GM23338 (cell line): ENCODE measurements around the gene GPR18. TPM values are rescaled to one million over a fixed set of nuclear protein-coding genes. Genes with fewer than 3 reads are reported as not detected.

Experiments
- ATAC-seq: fragments of 200-7000 bp; cut with Tn5 transposase; 3 replicates; pipeline ENCODE4 v1.9.1; 2020
- DNase-seq: peaks from one replicate; pipeline ENCODE4 v3.0.0-alpha.2; 2015; ENCODE audit warnings: low spot score
- H2AFZ ChIP-seq: fragments of 200-600 bp; sonication (generic); 2 replicates; pipeline ENCODE4 v1.8.0; 2016; ENCODE audit warnings: antibody characterized with exemption, mild to moderate bottlenecking, moderate library complexity
- H3F3A ChIP-seq: fragments of 200-600 bp; sonication (generic); replicated peaks from 2 replicates; pipeline ENCODE4 v1.8.0; 2017; ENCODE audit warnings: antibody characterized with exemption, mixed run types, low read depth
- H3K27ac ChIP-seq: fragments of 200-600 bp; sonication (generic); 2 replicates; pipeline ENCODE4 v1.6.1; 2016; ENCODE audit warnings: low read depth
- H3K27me3 ChIP-seq: fragments of 200-600 bp; sonication (generic); 2 replicates; pipeline ENCODE4 v1.8.0; 2016; ENCODE audit warnings: mild to moderate bottlenecking, mixed run types, moderate library complexity; ENCODE audit not compliant: insufficient read depth
- H3K36me3 ChIP-seq: fragments of 200-600 bp; sonication (generic); 2 replicates; pipeline ENCODE4 v1.8.0; 2016; ENCODE audit warnings: mild to moderate bottlenecking; ENCODE audit not compliant: insufficient read depth
- H3K4me1 ChIP-seq: fragments of 200-600 bp; sonication (generic); 2 replicates; pipeline ENCODE4 v1.8.0; 2016; ENCODE audit warnings: mild to moderate bottlenecking, moderate library complexity; ENCODE audit not compliant: insufficient read depth
- H3K4me2 ChIP-seq: fragments of 200-600 bp; sonication (generic); 2 replicates; pipeline ENCODE4 v1.7.1; 2017; ENCODE audit warnings: mixed run types
- H3K4me3 ChIP-seq: fragments of 200-600 bp; sonication (generic); 2 replicates; pipeline ENCODE4 v1.6.1; 2016; ENCODE audit warnings: mixed run types
- H3K79me2 ChIP-seq: fragments of 200-600 bp; sonication (generic); replicated peaks from 2 replicates; pipeline ENCODE4 v1.8.0; 2017; ENCODE audit warnings: mild to moderate bottlenecking; ENCODE audit not compliant: insufficient read depth
- H3K9me2 ChIP-seq: fragments of 200-600 bp; sonication (generic); 2 replicates; pipeline ENCODE4 v1.8.0; 2017; ENCODE audit not compliant: insufficient read depth
- H4K20me1 ChIP-seq: fragments of 200-600 bp; sonication (generic); replicated peaks from 2 replicates; pipeline ENCODE4 v1.8.0; 2017; ENCODE audit warnings: mild to moderate bottlenecking; ENCODE audit not compliant: insufficient read depth
- H3K27ac Mint-ChIP-seq: 2 replicates; pipeline ENCODE4 v1.8.0; 2020; ENCODE audit warnings: inconsistent platforms, mild to moderate bottlenecking, moderate library complexity, mixed read lengths
- H3K27me3 Mint-ChIP-seq: 3 replicates; pipeline ENCODE4 v1.8.0; 2022; ENCODE audit warnings: low read depth, mild to moderate bottlenecking, moderate library complexity, mixed read lengths, inconsistent platforms; ENCODE audit not compliant: insufficient read depth, poor library complexity
- H3K36me3 Mint-ChIP-seq: 3 replicates; pipeline ENCODE4 v1.8.0; 2021; ENCODE audit warnings: low read depth, mild to moderate bottlenecking, inconsistent platforms, moderate library complexity, mixed read lengths
- H3K4me1 Mint-ChIP-seq: 3 replicates; pipeline ENCODE4 v1.8.0; 2020; ENCODE audit warnings: mild to moderate bottlenecking, inconsistent platforms, mixed read lengths
- H3K4me3 Mint-ChIP-seq: 3 replicates; pipeline ENCODE4 v1.8.0; 2021; ENCODE audit warnings: moderate library complexity, mild to moderate bottlenecking, inconsistent platforms, mixed read lengths
- H3K9me3 Mint-ChIP-seq: 3 replicates; pipeline ENCODE4 v1.8.0; 2020; ENCODE audit warnings: moderate library complexity, mild to moderate bottlenecking, inconsistent platforms, mixed read lengths
- CREB1 ChIP-seq: fragments of 250-450 bp; sonication (Bioruptor Pico); IDR thresholded peaks from 2 replicates; pipeline ENCODE4 v1.5.0; 2020; ENCODE audit warnings: low read depth, mild to moderate bottlenecking, moderate library complexity
- CTCF ChIP-seq, 2 experiments: fragments of 200-600 bp in 1 of 2; sonication (generic) in 1 of 2; conservative IDR thresholded peaks; 2 replicates each; pipeline versions ENCODE4 v1.5.1 to v1.6.1; 2016 to 2017; ENCODE audit warnings: antibody characterized with exemption in 2 of 2, low read depth in 2 of 2, mild to moderate bottlenecking in 2 of 2, moderate library complexity in 1 of 2
- EZH2 ChIP-seq: fragments of 200-600 bp; sonication (generic); IDR thresholded peaks from one replicate; pipeline ENCODE4 v1.8.0; 2017; ENCODE audit warnings: antibody characterized with exemption, mild to moderate bottlenecking, low read depth; ENCODE audit not compliant: unreplicated experiment
- EZH2phosphoT487 ChIP-seq: fragments of 200-600 bp; sonication (generic); IDR thresholded peaks from one replicate; pipeline ENCODE4 v1.8.1; 2018; ENCODE audit warnings: antibody characterized with exemption; ENCODE audit not compliant: unreplicated experiment
- NANOG ChIP-seq: IDR thresholded peaks from 2 replicates; pipeline ENCODE4 v1.6.1; 2016; ENCODE audit warnings: antibody characterized with exemption, borderline replicate concordance
- POLR2AphosphoS5 ChIP-seq: IDR thresholded peaks from 2 replicates; pipeline ENCODE4 v1.6.1; 2016; ENCODE audit warnings: antibody characterized with exemption, low read depth
- STAT1 ChIP-seq: IDR thresholded peaks from one replicate; pipeline ENCODE4 v1.6.1; 2016; ENCODE audit warnings: antibody characterized with exemption; ENCODE audit not compliant: unreplicated experiment
- ZNF114 ChIP-seq: fragments of 250-450 bp; sonication (Bioruptor Pico); IDR thresholded peaks from 2 replicates; pipeline ENCODE4 v1.5.0; 2020; ENCODE audit warnings: mild to moderate bottlenecking, moderate library complexity
- ZNF331 ChIP-seq: fragments of 250-450 bp; sonication (Bioruptor Pico); IDR thresholded peaks from 2 replicates; pipeline ENCODE4 v1.5.0; 2020; ENCODE audit warnings: low read depth, mild to moderate bottlenecking, moderate library complexity
- ZNF462 ChIP-seq: fragments of 250-450 bp; sonication (Bioruptor Pico); IDR thresholded peaks from 2 replicates; pipeline ENCODE4 v1.5.0; 2020; ENCODE audit warnings: mild to moderate bottlenecking, moderate library complexity
- polyA plus RNA-seq: library from polyadenylated mRNA; unstranded; fragments of >200 nt; fragmentation: Nextera tagmentation; extraction: Ambion mirVana; gene quantifications from 2 replicates; pipeline ENCODE4 v1.2.1, GENCODE V29; 2016
- total RNA-seq: library from RNA; depleted of rRNA; stranded (reverse); fragments of >200 nt; shearing (Covaris generic); gene quantifications from 2 replicates; pipeline ENCODE4 v1.2.3, GENCODE V29; 2014
- TF ChIP-seq, protein P1 (sequence below): IDR thresholded peaks from one replicate; pipeline ENCODE4 v1.6.1; 2018; ENCODE audit warnings: antibody characterized with exemption; ENCODE audit not compliant: unreplicated experiment

Gene GPR18
- total and polyA plus RNA-seq, 2 experiments from 2014 or later, result 2.6 TPM; not detected in 1

GRCh38 chr13:99261059-99261458, 2.9 kb upstream of the GPR18 start:
- Histone ChIP-seq H3K4me1 (no peaks in the 10 kb centered on the region), H3F3A (peaks cover 7% of the 10 kb centered on the region; the same call in 1 of the 2 replicates), H3K4me3 (no peak overlapping the region), H3K27me3 (no peaks in the 10 kb centered on the region), H3K27ac (no peak overlapping the region), H3K9me2 (no peaks in the 10 kb centered on the region), H4K20me1 (no peaks in the 10 kb centered on the region), H3K36me3 (no peaks in the 10 kb centered on the region), H2AFZ (no peak overlapping the region), H3K4me2 (no peak overlapping the region), H3K79me2 (0 out of 2 replicates have a peak, but pooled peaks cover 6% of the 10 kb centered on the region)
- Mint-ChIP-seq H3K4me3 (no peak overlapping the region), H3K9me3 (no peaks in the 10 kb centered on the region), H3K4me1 (peaks cover 18% of the 10 kb centered on the region), H3K36me3 (no peaks in the 10 kb centered on the region), H3K27me3 (no peaks in the 10 kb centered on the region), H3K27ac (no peak overlapping the region)
- DNase-seq (no peak), ATAC-seq (peak; percentile 50)
- no peak for TF ChIP-seq CREB1 (CRISPR knock-in tag)

- ATAC-seq (no peak), DNase-seq (no peak)
- Mint-ChIP-seq H3K27ac (peak overlapping the region; percentile 6), H3K9me3 (no peaks in the 10 kb centered on the region), H3K4me1 (peaks cover 18% of the 10 kb centered on the region), H3K4me3 (no peak overlapping the region), H3K27me3 (no peaks in the 10 kb centered on the region), H3K36me3 (peaks cover 2% of the 10 kb centered on the region; the same call in 1 of the 3 replicates)
- peaks cover 6% of the 10 kb centered on the region; the same call in 1 of the 2 replicates for H3F3A ChIP-seq
- no peaks in the 10 kb centered on the region for H3K9me2 ChIP-seq
- H3K79me2 ChIP-seq, result 0 out of 2 replicates have a peak, but pooled peaks cover 6% of the 10 kb centered on the region
- no peak overlapping the region for H3K4me2 ChIP-seq
- no peaks in the 10 kb centered on the region for H3K27me3 ChIP-seq
- H3K4me1 ChIP-seq, result no peaks in the 10 kb centered on the region
- H3K36me3 ChIP-seq, result no peaks in the 10 kb centered on the region
- no peaks in the 10 kb centered on the region for H4K20me1 ChIP-seq
- H2AFZ ChIP-seq, result no peak overlapping the region
- no peak overlapping the region for H3K27ac ChIP-seq
- no peak overlapping the region for H3K4me3 ChIP-seq
- no peak for TF ChIP-seq EZH2
- no peak for TF ChIP-seq STAT1
- no peak for TF ChIP-seq ZNF331 (CRISPR knock-in tag)
- no peak for TF ChIP-seq EZH2phosphoT487
- TF ChIP-seq, protein P1, sequence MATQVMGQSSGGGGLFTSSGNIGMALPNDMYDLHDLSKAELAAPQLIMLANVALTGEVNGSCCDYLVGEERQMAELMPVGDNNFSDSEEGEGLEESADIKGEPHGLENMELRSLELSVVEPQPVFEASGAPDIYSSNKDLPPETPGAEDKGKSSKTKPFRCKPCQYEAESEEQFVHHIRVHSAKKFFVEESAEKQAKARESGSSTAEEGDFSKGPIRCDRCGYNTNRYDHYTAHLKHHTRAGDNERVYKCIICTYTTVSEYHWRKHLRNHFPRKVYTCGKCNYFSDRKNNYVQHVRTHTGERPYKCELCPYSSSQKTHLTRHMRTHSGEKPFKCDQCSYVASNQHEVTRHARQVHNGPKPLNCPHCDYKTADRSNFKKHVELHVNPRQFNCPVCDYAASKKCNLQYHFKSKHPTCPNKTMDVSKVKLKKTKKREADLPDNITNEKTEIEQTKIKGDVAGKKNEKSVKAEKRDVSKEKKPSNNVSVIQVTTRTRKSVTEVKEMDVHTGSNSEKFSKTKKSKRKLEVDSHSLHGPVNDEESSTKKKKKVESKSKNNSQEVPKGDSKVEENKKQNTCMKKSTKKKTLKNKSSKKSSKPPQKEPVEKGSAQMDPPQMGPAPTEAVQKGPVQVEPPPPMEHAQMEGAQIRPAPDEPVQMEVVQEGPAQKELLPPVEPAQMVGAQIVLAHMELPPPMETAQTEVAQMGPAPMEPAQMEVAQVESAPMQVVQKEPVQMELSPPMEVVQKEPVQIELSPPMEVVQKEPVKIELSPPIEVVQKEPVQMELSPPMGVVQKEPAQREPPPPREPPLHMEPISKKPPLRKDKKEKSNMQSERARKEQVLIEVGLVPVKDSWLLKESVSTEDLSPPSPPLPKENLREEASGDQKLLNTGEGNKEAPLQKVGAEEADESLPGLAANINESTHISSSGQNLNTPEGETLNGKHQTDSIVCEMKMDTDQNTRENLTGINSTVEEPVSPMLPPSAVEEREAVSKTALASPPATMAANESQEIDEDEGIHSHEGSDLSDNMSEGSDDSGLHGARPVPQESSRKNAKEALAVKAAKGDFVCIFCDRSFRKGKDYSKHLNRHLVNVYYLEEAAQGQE, result no peak
- no peak for TF ChIP-seq ZNF462 (CRISPR knock-in tag)
- no peak for TF ChIP-seq POLR2AphosphoS5
- TF ChIP-seq ZNF114 (CRISPR knock-in tag), result no peak
- TF ChIP-seq CREB1 (CRISPR knock-in tag), result no peak
- no peak for TF ChIP-seq NANOG
- no peak for TF ChIP-seq CTCF (conservative IDR thresholded peaks at IDR 0.05; ENCODE audit: low read depth in 2 of 2)
Observed at GRCh38 chr13:99260216-99260615, 2.0 kb upstream of the GPR18 start.
